Panc1 (cell line): ENCODE measurements around the gene OR6J1. TPM values are rescaled to one million over a fixed set of nuclear protein-coding genes. Genes with fewer than 3 reads are reported as not detected.

Experiments
- ATAC-seq: fragments of 200-7000 bp; cut with Tn5 transposase; 2 replicates; pipeline ENCODE4 v1.9.1; 2020; ENCODE audit warnings: mild to moderate bottlenecking, moderate library complexity
- BruUV-seq: library from RNA; stranded (reverse); fragments of 400-500 nt; replicated peaks from 2 replicates; lab custom pipeline; 2021; lab: Mats Ljungman, UMichigan
- CTCF ChIA-PET: fragments of 300-600 bp; sonication (Branson Sonifier 250); formaldehyde crosslinking; loops from one replicate; lab custom pipeline; 2022; ENCODE audit warnings: antibody characterized with exemption; lab: Charles Lee
- POLR2A ChIA-PET: fragments of 300-600 bp; sonication (Branson Sonifier 250); formaldehyde crosslinking; loops from one replicate; lab custom pipeline; 2022; ENCODE audit warnings: antibody characterized with exemption; lab: Charles Lee
- DNase-seq: peaks from one replicate; pipeline ENCODE4 v3.0.0-alpha.2; 2010; ENCODE audit warnings: low read depth, low spot score
- H3K27ac ChIP-seq: 2 replicates; pipeline ENCODE4 v1.5.1; 2011; ENCODE audit warnings: mild to moderate bottlenecking, low read length, inconsistent platforms
- H3K27me3 ChIP-seq: fragments of 200-500 bp; sonication (Bioruptor generic); 2 replicates; pipeline ENCODE4 v1.6.0; 2014; ENCODE audit warnings: low read length, inconsistent platforms; ENCODE audit not compliant: control insufficient read depth, insufficient read depth
- H3K36me3 ChIP-seq: fragments of 200-500 bp; sonication (Bioruptor generic); 2 replicates; pipeline ENCODE4 v1.5.1; 2014; ENCODE audit warnings: inconsistent platforms, mild to moderate bottlenecking, low read length, moderate library complexity; ENCODE audit not compliant: control insufficient read depth, insufficient read depth
- H3K4me1 ChIP-seq: 2 replicates; pipeline ENCODE4 v1.5.1; 2011; ENCODE audit warnings: inconsistent platforms, mild to moderate bottlenecking, low read length, moderate library complexity; ENCODE audit not compliant: control insufficient read depth, insufficient read depth
- H3K4me3 ChIP-seq, 2 experiments: 2 replicates each; pipeline ENCODE4 v1.5.1; 2011 to 2012; ENCODE audit warnings: low read depth in 2 of 2, low read length in 2 of 2, mild to moderate bottlenecking in 2 of 2, inconsistent platforms in 1 of 2, moderate library complexity in 1 of 2
- H3K9me3 ChIP-seq: fragments of 200-500 bp; sonication (Bioruptor generic); 2 replicates; pipeline ENCODE4 v1.5.1; 2014; ENCODE audit warnings: low read depth, mild to moderate bottlenecking, inconsistent platforms, low read length, moderate library complexity; ENCODE audit not compliant: control insufficient read depth, insufficient read depth
- POLR2AphosphoS5 ChIP-seq: IDR thresholded peaks from 2 replicates; pipeline ENCODE4 v1.6.1; 2012; ENCODE audit warnings: mild to moderate bottlenecking, low read depth, low read length, moderate library complexity
- REST ChIP-seq, 2 experiments: IDR thresholded peaks; 2 replicates each; pipeline ENCODE4 v1.6.1; 2011 to 2012; ENCODE audit warnings: low read depth in 2 of 2, control low read depth in 1 of 2, low read length in 1 of 2, mild to moderate bottlenecking in 1 of 2, moderate library complexity in 1 of 2; ENCODE audit not compliant: insufficient read depth in 1 of 2
- SIN3A ChIP-seq: IDR thresholded peaks from 2 replicates; pipeline ENCODE4 v1.6.1; 2012; ENCODE audit warnings: low read depth, mild to moderate bottlenecking, low read length, moderate library complexity, borderline replicate concordance; ENCODE audit not compliant: insufficient read depth
- TCF7L2 ChIP-seq: IDR thresholded peaks from 2 replicates; pipeline ENCODE4 v1.6.1; 2011; ENCODE audit warnings: mild to moderate bottlenecking, low read depth, low read length, inconsistent platforms
- in situ Hi-C: cut with HindIII; loops from 2 replicates; pipeline ENCODE4 v1.10.0; 2016; ENCODE audit warnings: low sequenced_read_pairs, low pct_unique_long_range_greater_than_20kb
- intact Hi-C: fragments of 100-400 bp; cut with micrococcal nuclease; formaldehyde crosslinking; loops from one replicate; pipeline ENCODE4 v1.10.0; 2022; ENCODE audit not compliant: unreplicated experiment
- total RNA-seq: library from RNA; stranded (reverse); gene quantifications from one replicate; pipeline ENCODE4 v1.2.1, GENCODE V29; 2021; ENCODE audit not compliant: unreplicated experiment
- TF ChIP-seq, protein P1 (sequence below): fragments of 450-650 bp; IDR thresholded peaks from 2 replicates; pipeline ENCODE4 v1.5.1; 2017; ENCODE audit warnings: mild to moderate bottlenecking

OR6J1 gene
- total RNA-seq, 1 experiment from 2014 or later: not detected

GRCh38 chr14:22634233-22634900 lies 9.8 kb downstream of the OR6J1 start:
- Histone ChIP-seq H3K27ac (no peak overlapping the region), H3K36me3 (no peaks in the 10 kb centered on the region), H3K4me1 (no peaks in the 10 kb centered on the region), H3K4me3 (no peak overlapping the region), H3K9me3 (no peaks in the 10 kb centered on the region; the same call in 1 of the 2 replicates), H3K27me3 (no peaks in the 10 kb centered on the region)
- BruUV-seq: no TSS peak
- intact Hi-C loops: no loop called here
- no peak for DNase-seq
- CTCF ChIA-PET: no interaction called here
- in situ Hi-C loops: no loop called here
- no peak for ATAC-seq
- TF ChIP-seq, protein P1, sequence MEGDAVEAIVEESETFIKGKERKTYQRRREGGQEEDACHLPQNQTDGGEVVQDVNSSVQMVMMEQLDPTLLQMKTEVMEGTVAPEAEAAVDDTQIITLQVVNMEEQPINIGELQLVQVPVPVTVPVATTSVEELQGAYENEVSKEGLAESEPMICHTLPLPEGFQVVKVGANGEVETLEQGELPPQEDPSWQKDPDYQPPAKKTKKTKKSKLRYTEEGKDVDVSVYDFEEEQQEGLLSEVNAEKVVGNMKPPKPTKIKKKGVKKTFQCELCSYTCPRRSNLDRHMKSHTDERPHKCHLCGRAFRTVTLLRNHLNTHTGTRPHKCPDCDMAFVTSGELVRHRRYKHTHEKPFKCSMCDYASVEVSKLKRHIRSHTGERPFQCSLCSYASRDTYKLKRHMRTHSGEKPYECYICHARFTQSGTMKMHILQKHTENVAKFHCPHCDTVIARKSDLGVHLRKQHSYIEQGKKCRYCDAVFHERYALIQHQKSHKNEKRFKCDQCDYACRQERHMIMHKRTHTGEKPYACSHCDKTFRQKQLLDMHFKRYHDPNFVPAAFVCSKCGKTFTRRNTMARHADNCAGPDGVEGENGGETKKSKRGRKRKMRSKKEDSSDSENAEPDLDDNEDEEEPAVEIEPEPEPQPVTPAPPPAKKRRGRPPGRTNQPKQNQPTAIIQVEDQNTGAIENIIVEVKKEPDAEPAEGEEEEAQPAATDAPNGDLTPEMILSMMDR: no peak
- no peak for TF ChIP-seq TCF7L2
- no peak for TF ChIP-seq SIN3A
- no peak for TF ChIP-seq REST (IDR thresholded peaks at IDR 0.05; ENCODE audit: insufficient read depth in 1 of 2, low read depth in 2 of 2, low read length in 1 of 2)
- no peak for TF ChIP-seq POLR2AphosphoS5
- POLR2A ChIA-PET: no interaction called here

- ATAC-seq: no peak
- Histone ChIP-seq H3K36me3 (no peaks in the 10 kb centered on the region), H3K9me3 (no peaks in the 10 kb centered on the region; the same call in 1 of the 2 replicates), H3K4me1 (no peaks in the 10 kb centered on the region), H3K4me3 (no peak overlapping the region), H3K27ac (no peak overlapping the region), H3K27me3 (no peaks in the 10 kb centered on the region; the same call in 1 of the 2 replicates)
- intact Hi-C loops: no loop called here
- no peak for DNase-seq
- POLR2A ChIA-PET: no interaction called here
- in situ Hi-C loops: no loop called here
- BruUV-seq: no TSS peak
- CTCF ChIA-PET: no interaction called here
- TF ChIP-seq TCF7L2 (no peak), REST (IDR thresholded peaks at IDR 0.05; ENCODE audit: insufficient read depth in 1 of 2, low read depth in 2 of 2, low read length in 1 of 2) (no peak), SIN3A (no peak), POLR2AphosphoS5 (no peak)
- TF ChIP-seq, protein P1: no peak
These were observed 13.7 kb downstream of the OR6J1 start for GRCh38 chr14:22630486-22630885.
